GM18868 (cell line): ENCODE results near the gene SNX3.

Experiments
- ATAC-seq: cut with Tn5 transposase; IDR thresholded peaks from one replicate; pipeline ENCODE4 v1.9.1; 2021; ENCODE audit warnings: mild to moderate bottlenecking, moderate library complexity; ENCODE audit not compliant: unreplicated experiment

Gene SNX3

DNA sequence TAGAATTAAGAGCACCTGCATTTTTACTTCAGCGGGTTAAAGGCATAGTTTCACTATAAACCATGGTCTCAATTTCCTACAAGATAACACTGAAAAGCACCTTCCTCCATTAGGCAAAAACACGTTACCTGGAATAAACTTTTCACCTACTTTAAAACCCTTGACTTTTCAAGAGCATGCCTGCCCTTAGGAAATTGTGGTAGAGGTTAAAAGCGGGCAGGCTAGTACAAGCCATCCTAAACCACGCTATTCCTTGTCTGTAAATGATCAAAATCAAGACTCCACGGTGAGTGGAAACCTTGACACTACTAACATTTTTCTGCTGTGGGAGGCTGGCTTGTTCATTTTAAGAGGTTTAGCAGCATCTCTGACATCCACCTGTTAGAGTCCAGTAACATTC lies 51.1 kb downstream of the SNX3 start:
- no peak for ATAC-seq

DNA sequence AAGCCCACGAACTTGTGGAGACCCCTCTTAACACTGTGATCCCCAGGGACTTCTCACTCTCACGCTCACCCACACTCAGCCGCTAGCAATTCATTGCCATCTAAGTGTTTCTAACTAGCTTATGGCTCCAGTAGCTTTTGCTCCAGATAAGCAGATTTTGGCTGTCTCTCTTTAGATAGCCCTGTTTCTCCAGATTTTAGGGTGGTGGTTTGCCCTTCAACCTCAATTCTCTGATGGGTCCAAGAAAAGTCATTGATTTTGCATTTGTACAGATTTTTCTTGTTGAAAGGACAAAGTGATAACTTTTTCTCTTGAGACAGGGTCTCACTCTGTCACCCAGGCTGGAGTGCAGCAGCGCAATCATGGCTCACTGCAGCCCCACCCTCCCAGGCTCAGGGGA lies 53.8 kb downstream of the SNX3 start:
- no peak for ATAC-seq

DNA sequence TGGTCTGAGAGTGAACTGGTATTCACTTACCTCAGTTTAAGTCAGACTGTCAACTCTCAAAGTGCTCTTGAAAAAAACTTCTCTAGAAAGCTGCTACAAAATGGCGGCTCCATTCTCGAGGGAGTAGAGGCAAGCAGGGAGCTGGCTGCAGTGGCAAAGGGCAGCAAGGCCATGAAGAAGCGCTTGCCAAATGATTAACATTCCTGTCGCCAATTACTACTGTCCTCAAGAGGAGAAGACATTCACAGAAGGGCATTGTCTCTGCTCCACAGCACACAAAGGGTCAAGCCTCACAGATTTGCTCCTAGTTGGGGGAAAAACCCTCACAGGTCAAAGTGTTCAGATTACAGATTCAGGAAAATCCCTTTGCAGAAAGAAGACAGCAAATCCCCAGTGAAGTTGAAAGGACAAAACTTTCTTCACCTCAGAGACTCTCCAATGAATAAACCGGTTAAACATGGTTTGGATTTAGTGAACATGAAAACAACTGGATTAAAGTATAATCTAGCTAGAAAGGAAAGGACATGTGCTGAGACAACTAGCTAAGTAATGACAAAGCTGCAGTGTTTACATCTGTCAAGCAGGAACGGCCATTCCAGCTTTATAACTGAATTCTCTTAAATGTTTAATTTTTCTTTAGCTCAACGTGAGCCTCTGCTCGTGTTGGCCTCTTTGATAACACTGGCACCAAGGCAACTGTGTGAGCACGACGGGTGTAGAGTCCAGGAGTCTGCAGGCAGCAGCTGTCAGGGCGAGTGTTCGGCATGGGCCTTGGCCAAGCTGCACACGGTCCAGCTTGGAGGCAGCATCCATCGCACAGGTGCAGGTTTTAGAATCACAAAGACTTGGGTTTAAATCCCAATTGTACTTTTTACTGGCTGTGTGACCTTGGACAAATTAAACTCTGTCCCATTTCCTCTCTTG lies 57.4 kb downstream of the SNX3 start:
- peak; percentile 83 for ATAC-seq

DNA sequence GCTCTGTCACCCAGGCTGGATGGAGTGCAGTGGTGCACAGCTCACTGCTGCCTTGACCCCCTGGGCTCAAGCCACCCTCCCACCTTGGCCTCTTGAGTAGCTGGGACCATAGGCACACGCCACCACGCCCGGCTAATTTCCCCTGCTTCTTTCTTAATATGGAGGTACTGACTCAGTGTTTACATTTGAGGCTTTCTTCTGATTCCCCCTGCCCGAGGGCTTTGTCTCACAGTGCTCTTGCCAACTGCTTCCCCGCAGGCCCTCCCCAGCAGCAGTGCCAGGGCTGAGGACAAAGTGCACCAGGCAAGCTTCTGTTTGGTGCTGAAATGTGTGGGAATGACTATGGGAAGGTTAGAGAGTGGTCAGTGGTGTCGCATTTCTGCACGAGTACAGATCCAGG lies 60.2 kb downstream of the SNX3 start:
- no peak for ATAC-seq

DNA sequence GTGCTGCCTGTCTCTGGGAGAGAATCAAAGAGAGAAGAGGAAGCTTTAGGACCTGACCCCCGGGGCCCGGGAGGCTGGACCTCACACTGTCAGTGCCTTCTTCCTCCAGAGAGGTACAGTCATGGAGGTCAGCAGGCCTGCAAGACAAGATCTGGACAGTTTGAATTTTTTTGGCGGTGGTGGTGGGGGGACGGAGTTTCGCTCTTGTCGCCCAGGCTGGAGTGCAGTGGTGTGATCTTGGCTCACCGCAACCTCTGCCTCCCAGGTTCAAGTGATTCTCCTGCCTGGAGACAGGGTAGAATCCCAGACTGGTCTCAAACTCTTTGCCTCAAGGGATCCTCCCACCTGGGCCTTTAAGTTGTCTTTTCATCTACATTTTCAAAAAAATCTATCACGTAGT lies 60.7 kb downstream of the SNX3 start:
- ATAC-seq = no peak

DNA sequence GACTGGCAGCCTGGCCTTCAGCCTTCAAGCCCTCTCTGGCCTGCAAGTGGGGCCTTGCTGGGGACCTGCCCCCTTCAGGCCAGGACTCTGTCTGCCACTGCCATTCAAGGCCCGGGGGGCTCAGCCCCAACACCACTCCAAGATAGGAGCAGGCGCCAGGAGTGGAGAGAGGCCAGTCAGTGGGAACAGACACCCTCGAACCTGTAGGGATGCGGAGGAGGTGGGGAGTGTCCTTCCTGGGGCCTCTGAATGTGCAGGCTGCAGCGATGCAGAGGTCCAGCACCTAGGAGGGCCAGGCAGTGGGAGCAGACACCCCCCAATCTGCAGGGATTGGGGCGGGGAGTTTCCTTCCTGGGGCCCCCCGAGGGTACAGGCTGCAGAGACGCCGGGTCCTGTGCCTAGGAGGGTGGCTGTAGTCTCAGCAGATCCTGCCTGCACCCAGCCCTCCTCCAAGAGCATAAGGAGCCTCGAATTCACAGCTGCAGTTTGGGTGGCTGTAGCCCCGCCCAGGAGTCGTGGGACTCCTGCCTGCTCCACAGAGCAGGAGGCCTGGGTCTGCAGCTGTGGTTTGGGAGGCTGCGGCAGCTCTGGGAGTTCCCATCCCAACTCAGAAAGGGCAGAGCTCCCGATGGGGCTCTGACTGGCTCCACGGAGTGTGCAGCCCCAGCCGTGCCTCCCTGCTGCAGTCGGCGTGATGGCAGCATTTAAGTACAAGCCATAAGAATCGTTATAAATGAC lies 61.9 kb downstream of the SNX3 start:
- no peak for ATAC-seq

DNA sequence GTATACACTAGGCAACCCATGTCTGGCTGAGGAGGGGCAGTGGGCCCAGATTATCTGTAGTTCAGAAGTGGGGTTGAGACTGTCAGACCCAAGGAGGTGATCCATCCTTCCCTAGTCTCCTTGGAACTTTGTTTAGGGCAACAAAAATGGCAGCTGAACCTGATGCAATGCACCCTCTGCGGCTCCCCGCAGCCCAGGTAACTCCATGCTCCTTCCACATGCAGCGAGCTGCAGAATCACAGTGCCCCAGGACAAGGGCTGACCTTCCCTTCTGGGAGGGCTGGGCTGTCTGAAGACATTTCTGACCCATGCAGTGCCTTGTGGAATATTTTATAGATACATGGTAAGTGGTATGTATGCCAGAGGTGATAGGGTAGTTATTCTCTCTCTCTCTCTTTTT lies 65.6 kb downstream of the SNX3 start:
- no peak for ATAC-seq

DNA sequence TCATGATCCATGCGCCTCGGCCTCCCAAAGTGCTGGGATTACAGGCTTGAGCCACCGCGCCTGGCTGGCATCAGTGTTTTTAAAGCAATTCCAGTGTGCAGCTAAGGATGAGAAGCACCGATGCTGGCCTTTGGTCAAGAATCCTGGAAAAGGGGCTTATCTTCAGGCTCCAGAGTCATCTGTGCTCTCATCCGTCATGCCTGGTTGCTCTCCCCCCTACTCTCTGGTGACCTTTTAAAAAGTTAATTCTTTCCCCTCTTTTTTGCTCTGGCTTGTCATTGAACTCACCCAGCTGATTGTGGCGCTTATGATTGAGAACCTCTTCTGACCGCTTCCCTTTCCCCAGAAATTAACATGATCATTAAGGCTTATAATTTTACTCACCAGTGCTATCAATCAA lies 66.3 kb downstream of the SNX3 start:
- ATAC-seq = no peak

DNA sequence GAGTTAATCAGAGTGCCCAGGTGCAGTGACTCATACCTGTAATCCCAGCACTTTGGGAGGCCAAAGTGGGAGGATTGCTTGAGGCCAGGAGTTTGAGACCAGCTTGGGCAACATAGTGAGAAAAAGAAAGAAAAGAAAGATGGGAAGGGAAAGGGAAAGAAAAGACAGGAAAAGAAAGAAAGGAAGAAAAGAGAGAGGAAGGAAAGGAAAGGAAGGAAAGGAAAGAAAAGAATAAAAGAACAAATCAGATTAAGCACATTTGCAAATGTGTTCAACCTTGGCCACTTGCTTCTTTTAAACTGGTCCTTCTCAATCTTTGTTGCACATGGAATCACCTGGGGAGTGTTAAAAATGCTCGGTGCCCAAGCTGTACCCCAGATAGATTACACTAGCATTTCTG lies 67.0 kb downstream of the SNX3 start:
- ATAC-seq = no peak

DNA sequence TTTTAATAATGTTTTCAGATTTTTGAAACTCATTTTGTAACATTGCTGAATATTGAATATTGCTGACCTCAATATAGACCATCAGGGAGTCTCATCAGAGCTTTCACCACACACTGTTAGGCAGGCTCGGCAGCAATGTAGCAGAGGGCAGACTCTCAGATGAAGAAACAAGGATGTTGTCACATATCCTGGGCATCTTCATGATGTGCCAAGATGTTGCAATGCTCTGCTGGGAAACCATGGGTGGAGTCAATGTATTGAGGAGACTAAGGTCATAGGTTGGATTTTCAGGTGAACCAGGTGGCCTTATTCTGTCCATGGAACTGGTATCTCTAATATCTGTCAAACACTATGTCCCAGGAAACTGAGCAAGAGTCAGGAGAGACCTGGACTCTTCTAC lies 67.7 kb downstream of the SNX3 start:
- no peak for ATAC-seq

DNA sequence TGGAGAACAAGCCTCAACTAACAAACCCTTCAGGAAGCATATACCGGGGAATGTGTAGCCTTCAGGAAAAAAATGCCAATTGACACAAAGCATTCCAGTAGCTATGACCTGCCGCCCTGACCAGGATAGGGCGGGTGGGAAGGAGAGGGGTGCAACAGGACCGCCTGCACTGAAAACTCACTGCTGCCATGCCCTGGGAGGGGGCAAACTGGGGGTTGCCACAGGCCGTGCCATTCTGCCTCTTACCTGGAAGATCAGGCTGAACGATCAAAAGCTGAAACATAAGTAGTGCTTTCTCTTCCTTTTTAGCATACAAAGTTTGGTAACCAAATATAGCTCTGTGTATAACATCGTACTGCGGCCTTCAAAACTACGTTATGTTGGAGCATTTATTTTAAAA lies 73.3 kb downstream of the SNX3 start:
- ATAC-seq = no peak

DNA sequence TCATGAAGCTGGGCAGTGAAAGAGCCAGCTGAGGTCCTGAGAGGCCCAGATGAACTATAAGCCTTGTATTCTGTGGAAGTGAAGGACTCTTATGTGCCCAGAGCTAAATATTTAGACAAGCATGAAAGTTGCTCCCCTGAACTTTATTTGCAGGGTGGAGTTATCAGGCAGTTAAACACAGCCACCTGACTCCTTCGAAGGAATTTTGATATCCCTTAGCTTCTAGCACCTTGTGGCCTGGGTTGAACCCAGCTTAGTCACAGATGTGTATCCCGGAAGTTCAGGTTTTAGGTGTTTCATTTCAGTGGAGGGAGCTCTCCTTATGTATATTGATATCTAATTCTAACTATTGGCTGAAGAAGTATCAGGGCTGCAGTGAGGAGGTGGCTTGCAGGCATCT lies 74.6 kb downstream of the SNX3 start:
- ATAC-seq = no peak

DNA sequence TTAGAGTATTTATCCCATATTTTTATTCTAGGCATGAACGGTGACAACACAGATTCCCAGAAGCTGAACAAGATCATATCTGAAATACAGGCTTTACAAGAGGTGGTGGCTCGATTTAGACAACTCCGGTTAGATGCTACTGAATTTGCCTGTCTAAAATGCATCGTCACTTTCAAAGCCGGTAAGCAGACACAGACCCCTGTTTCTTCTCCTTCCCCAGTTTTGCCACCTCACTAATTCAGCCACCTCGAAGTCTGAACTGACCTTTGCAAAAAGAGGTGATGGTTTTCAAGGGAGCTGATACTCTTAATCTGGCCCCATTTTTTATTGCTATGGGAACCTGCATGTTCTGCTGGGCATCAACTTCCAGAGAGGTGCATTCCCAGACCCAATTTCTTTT lies 80.1 kb downstream of the SNX3 start:
- ATAC-seq = no peak

DNA sequence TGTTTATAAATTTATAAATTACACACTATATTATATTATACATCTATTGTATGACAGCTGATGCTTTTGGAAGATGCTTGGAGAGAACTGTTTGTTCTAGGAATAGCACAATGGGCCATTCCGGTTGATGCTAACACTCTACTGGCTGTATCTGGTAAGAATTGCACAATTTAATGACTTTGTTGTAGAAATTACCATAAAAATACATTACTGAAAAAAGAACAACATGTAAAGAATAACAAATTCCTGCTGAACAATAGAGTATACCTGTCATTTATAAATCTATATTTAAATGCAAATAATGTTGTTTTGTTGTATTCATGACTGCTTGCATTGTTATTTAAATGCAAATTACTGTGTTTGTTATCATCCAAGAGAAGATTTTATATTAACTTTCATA lies 80.6 kb downstream of the SNX3 start:
- ATAC-seq = no peak

DNA sequence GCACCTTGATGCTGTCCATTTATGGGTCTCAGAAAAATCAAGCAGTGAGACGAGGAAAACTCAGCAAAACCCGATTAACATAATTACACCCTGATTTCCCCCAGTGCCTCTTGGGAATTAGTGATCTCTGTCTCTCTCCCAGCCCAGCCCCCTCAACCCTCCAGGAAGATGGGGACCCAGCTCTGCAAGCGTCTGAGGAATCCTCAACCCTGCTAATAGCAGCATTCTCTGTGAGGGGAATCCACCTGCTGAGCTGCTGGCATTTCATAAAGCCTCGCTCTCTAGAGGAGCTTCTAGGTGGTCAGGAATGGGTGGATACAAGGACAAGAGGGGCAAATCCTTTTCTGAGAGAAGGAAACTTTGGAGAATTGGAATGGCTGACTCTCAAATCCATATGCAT lies 81.1 kb downstream of the SNX3 start:
- no peak for ATAC-seq

DNA sequence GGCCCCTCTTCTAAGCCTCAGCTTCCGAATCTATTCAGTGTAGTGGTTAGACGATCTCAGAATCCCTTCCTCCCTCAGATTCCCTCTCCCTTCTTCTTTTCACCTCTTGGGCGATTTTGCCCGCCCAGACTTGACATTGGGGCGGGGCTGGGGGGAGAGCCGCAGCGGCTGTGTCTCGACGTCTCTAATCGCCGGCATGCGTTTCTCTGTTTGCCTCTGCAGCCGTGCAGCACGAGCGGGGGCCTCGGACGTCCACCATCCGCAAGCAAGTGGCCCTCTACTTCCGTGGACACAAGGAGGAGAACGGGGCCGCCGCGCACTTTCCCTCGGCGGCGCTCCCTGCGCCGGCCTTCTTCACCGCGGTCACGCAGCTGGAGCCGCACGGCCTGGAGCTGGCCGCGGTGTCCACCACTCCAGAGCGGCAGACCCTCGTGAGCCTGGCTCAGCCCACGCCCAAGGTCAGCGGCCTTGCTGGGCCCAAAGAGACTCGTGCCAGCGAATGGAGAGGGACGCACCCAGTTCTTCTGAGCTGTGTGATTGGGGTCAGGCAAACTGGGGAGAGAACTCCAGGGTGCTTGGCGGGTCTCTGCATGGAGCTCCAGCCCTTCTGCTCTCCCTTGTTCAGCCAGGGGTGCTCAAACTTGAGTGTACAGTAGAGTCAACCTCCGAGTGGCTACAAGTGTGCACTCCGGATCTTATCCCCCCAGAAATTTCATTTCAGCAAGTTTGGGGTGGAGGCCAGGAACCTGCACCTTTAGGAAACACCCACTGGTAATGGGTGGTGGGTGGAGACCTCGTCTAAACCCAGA lies 84.4 kb downstream of the SNX3 start:
- ATAC-seq = no peak

DNA sequence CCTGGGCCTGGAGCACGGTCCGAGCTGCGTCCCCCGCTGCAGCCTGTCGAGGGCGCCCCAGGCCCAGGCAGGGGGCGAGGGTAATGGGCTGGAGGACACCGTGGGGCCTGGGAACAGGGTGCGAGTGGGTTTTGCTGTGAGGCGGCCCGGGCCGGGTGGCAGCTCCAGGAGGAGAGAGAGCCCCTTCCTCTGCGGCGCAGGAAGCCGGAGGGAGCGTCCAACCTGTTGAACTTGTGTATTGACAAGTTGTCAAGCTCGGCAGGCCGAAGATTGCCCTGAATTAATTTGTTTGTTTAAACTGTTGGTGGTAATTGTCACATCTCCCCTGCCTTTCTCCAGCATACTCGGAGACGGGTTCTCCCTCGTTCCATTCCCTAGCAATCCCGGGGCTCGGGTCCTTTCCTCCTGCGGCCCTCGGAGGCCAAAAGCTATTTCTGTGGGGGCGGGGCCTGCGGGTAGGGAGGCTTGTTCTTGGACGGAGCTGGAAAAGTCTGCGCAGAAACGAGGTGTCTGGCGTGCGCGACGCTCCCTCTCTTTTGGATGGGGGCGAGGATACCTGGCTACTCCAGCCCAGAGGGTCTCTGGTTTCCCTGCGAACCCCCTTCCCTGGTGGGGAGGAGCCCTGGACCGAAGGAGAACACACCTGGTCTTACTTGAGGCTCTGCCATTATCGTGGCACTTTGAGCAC lies 85.1 kb downstream of the SNX3 start:
- ATAC-seq = no peak

DNA sequence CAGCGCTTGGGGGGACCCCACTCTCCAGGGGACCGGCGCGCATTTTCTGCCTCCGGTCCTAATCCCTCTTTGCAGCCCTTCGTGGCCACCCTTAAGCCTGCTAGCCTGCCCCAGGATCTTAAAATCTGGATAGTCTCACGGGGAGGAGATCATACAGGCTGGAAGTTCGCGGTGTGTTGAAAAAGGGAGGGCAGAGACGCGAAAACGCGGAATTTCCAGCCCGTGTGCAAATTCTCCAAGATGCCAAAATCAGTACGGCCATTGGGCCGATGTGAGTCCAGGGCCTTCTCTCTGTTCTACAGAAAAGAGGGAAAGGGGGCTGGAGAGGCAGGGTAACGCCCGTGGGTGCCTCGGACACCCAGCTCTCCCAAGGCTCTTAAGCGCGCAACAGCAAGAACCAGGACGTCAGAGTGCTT lies 85.7 kb downstream of the SNX3 start:
- no peak for ATAC-seq

DNA sequence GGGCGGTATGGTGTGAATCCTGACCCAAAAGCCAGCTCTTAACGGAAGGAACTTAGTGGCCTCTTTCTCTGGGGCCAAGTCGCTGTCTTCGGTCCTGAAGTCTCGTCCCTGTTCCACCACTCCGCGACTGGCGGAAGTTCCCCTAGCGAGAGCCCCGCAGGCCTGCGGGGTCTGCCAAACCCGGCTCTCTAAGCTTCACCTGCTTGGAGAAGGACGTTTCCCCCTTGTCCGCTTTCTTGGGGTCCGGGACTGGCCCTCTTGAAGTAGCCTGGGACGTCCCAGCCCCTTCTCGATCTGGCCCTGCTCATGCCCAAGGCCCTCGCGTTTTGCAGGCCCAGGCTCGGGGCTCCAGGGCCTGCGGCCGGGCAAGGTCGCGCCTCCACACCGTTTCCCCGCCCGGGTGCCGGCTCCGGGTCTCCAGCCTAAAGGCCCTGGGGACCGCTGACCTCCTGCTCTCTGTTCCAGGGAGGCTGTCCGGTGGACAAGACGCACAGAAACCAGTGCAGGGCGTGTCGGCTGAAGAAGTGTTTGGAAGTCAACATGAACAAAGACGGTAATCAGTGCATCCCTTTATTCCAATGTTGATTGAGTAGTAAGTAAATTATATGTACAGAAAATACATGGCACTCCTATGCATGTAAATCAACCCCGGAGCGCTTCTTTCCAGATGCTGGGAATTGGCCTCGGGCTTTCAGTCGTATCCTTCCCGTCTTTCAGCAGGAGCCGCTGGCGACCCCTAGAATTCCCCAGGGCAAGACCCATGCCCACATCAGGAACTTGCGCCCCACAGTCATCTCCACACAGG lies 86.3 kb downstream of the SNX3 start:
- no peak for ATAC-seq

DNA sequence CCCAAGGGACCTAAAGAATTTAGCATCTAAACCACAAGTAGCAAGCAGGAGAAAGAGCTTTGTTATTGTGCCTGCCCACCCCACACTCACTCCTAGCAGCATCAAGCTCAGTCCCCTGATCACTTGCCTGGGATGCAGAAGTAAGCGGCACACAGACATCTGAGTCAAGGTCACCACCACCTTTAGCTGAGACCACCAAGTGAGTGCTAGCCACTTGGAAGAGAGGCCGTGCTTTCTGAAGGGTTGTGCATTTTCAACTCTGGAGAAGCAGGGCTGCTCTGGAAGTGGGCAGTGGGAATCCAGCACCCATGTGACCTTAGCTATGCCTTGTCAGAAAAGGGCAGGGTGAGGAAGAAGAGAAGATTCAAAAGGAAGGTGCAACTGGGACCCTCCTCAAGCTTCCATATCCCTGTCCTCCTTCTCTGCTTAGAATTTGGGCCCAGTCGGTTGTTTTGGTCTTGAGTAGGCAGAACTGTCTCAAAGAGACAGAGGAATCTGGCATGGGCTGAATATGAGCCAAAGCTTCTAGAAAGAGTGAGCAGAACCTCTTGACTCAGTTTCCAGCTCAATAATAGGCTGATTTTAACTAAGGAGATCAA lies 88.8 kb downstream of the SNX3 start:
- no peak for ATAC-seq
